Subcutaneous adipose tissue (tissue), 4 donors: ENCODE data around the gene CNR2. TPM values are rescaled to one million over a fixed set of nuclear protein-coding genes. Genes with fewer than 3 reads are reported as not detected.

Experiments used
- CTCF ChIP-seq: fragments of 450-650 bp; IDR thresholded peaks from one replicate; pipeline ENCODE4 v1.5.1; 2016; ENCODE audit warnings: low read depth, mild to moderate bottlenecking, control low read depth, antibody characterized with exemption, moderate library complexity
- total RNA-seq, 4 donors: library from RNA; depleted of rRNA; stranded (reverse); fragments of >200 nt; gene quantifications; one replicate each; pipeline ENCODE4 v1.1.0, GENCODE V29; 2016

CNR2 gene
- total RNA-seq, 4 donors from 2014 or later: under 0.01 TPM; not detected in 3

GRCh38 chr1:23875382-23875781, 37.8 kb downstream of the CNR2 start:
- TF ChIP-seq CTCF: no peak

GRCh38 chr1:23872421-23872820, 40.7 kb downstream of the CNR2 start:
- no peak for TF ChIP-seq CTCF

GRCh38 chr1:23869051-23869450, 44.1 kb downstream of the CNR2 start:
- no peak for TF ChIP-seq CTCF

- TF ChIP-seq CTCF: no peak
Observed at GRCh38 chr1:23868557-23869016, 44.6 kb downstream of the CNR2 start.

- TF ChIP-seq CTCF: no peak
Observed at GRCh38 chr1:23867895-23868556, 45.1 kb downstream of the CNR2 start, which contains the start of gene FUCA1. Gene FUCA1, minus strand, starts transcription at chr1:23868290. Its CDS starts 4 bp downstream, at chr1:23868286.

GRCh38 chr1:23867542-23867894, 45.6 kb downstream of the CNR2 start:
- no peak for TF ChIP-seq CTCF

GRCh38 chr1:23865543-23865930, 47.6 kb downstream of the CNR2 start:
- TF ChIP-seq CTCF: no peak
